WERI-Rb-1 (cell line): Measurements from ENCODE around the gene ANKRD40.

Experiments used
- DNase-seq: peaks from one replicate; pipeline ENCODE4 v3.0.0-alpha.2; 2020
- H3K27ac ChIP-seq: fragments of 250-450 bp; sonication (Bioruptor Pico); 2 replicates; pipeline ENCODE4 v1.5.1; 2020; ENCODE audit warnings: mild to moderate bottlenecking, moderate library complexity
- H3K27me3 ChIP-seq: fragments of 250-450 bp; sonication (Bioruptor Pico); 2 replicates; pipeline ENCODE4 v1.5.1; 2021; ENCODE audit warnings: mild to moderate bottlenecking, low read depth, moderate library complexity; ENCODE audit not compliant: insufficient read depth, severe bottlenecking
- H3K36me3 ChIP-seq: fragments of 250-450 bp; sonication (Bioruptor Pico); 2 replicates; pipeline ENCODE4 v1.5.1; 2020; ENCODE audit warnings: mild to moderate bottlenecking, moderate library complexity
- H3K4me3 ChIP-seq: 2 replicates; pipeline ENCODE4 v1.5.1; 2011; ENCODE audit warnings: low read depth, mild to moderate bottlenecking, control low read depth, low read length
- H3K9me3 ChIP-seq: fragments of 250-450 bp; sonication (Bioruptor Pico); 2 replicates; pipeline ENCODE4 v1.5.1; 2021; ENCODE audit warnings: mild to moderate bottlenecking, moderate library complexity; ENCODE audit not compliant: severe bottlenecking
- CTCF ChIP-seq: IDR thresholded peaks from 2 replicates; pipeline ENCODE4 v1.5.1; 2011; ENCODE audit warnings: low read depth, mild to moderate bottlenecking, control low read depth, inconsistent platforms, low read length

The ANKRD40 gene

GRCh38 chr17:50707289-50708049, at the start of gene ANKRD40:
TSS of gene ANKRD40 (minus strand) at chr17:50707914. CDS start at chr17:50707654, 260 bp downstream.
- H3K27ac ChIP-seq, result peak within 1 kb of the TSS; percentile 84
- H3K27me3 ChIP-seq, result no peaks in the 10 kb centered on the region
- peak within 1 kb of the TSS; percentile 81 for H3K4me3 ChIP-seq
- no peak for TF ChIP-seq CTCF
- H3K9me3 ChIP-seq, result no peaks in the 10 kb centered on the region
- peak; percentile 88 for DNase-seq
- peaks cover 32% of the 10 kb centered on the region for H3K36me3 ChIP-seq

- Histone ChIP-seq H3K27me3 (no peaks in the 10 kb centered on the region), H3K27ac (no peak overlapping the region), H3K9me3 (no peaks in the 10 kb centered on the region), H3K4me3 (no peak overlapping the region), H3K36me3 (peaks cover 58% of the 10 kb centered on the region)
- TF ChIP-seq CTCF, result no peak
- DNase-seq, result no peak
Measured at GRCh38 chr17:50754521-50754920, 46.8 kb upstream of the ANKRD40 start.

- TF ChIP-seq CTCF, result no peak
- no peak for DNase-seq
- H3K27ac ChIP-seq, result no peak overlapping the region
- peaks cover 99% of the 10 kb centered on the region for H3K36me3 ChIP-seq
- H3K9me3 ChIP-seq, result no peaks in the 10 kb centered on the region
- no peaks in the 10 kb centered on the region for H3K27me3 ChIP-seq
- H3K4me3 ChIP-seq, result no peak overlapping the region
Measured at GRCh38 chr17:50749245-50749644, 41.5 kb upstream of the ANKRD40 start.

DNA sequence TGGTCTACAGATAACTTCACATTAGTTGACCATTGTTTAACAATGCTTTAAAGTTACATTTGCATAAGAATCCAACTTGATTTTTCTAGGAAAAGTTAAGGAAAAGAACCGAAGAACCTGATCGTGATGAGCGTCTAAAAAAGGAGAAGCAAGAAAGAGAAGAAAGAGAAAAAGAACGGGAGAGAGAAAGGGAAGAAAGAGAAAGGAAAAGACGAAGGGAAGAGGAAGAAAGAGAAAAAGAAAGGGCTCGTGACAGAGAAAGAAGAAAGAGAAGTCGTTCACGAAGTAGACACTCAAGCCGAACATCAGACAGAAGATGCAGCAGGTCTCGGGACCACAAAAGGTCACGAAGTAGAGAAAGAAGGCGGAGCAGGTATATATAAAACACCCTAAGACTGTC, 37.9 kb upstream of the ANKRD40 start:
- no peak for TF ChIP-seq CTCF
- Histone ChIP-seq H3K27me3 (no peaks in the 10 kb centered on the region), H3K27ac (no peak overlapping the region), H3K9me3 (no peaks in the 10 kb centered on the region), H3K4me3 (no peak overlapping the region), H3K36me3 (peaks cover 99% of the 10 kb centered on the region)
- no peak for DNase-seq

DNA sequence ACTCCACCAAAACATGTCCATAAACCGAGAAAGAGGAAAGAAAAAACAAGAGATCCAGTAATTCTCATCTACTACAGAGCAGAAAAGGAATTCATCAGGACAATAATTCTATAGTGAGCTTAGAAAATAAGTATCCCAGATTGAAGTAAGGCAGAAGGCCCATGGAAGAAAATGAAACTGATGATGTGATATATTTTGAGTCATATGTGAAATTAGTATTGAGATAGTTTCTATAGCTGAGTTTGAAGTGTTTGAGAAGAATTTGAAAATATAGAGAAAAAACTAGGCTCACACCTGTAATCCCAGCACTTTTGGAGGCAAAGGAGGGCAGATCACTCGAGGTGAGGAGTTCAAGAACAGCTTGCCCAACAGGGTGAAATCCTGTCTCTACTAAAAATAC, 31.4 kb upstream of the ANKRD40 start:
- Histone ChIP-seq H3K36me3 (peaks cover 91% of the 10 kb centered on the region), H3K27ac (no peak overlapping the region), H3K9me3 (no peaks in the 10 kb centered on the region), H3K27me3 (no peaks in the 10 kb centered on the region), H3K4me3 (no peak overlapping the region)
- no peak for TF ChIP-seq CTCF
- DNase-seq, result no peak
